Inflammatory macrophage (primary cell): Measurements from ENCODE around the gene LYPD6.
"Not testable (repeated sequence)": the region's sequence is repeated elsewhere in the genome, so short reads cannot be mapped to it uniquely, and the experiment has no call there.

Experiments used
- DNase-seq, 2 donors: peaks; one replicate each; pipeline ENCODE4 v3.0.0-alpha.2; 2020 to 2022

Gene LYPD6

DNA sequence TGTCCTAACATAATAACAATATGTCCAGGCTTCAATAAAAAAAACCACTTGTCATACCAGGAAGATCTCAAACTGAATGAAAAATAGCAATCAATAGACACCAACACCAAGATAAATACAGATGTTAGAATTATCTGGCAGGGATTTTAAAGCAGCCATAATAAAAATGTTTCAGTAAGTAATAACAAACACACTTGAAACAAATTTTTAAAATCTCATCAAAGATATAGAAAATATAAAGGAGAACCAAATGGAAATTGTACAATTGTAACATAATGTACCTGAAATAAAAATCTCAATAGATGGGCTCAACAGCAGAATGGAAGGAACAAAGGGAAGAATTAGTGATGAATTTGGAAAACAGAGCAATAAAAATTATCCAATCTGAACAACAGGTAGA, 128.1 kb downstream of the LYPD6 start:
- no peak for DNase-seq

DNA sequence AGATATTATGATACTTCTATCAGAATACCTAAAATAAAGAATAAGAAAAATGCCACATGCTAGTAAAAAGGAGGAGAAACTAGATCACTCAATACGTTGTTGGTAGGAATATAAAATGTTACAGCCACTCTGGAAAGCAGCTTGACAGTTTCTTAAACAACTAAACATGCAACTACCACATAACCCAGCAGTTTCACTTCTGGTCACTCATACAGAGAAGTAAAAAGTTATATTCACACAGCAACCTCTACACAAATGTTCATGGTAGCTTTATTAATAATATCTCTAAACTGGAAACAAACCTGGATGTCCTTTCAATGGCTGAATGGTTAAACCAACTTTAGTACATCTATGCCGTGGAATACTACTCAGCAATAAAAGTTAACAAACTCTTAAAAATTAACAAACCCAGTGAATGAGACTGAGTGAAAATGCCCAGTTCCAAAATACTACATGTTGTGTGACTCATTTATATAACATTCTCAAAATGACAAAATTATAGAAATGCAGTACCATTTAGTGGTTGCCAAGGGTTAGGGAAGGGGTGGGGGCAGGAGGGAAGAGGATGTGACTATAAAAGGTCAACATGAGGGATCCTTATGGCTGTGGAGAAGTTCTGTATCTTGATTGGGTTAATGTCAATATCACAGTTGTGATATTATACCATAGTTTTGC, 133.1 kb downstream of the LYPD6 start:
- DNase-seq = no peak

- no peak for DNase-seq
Measured at GRCh38 chr2:149464396-149464795, 134.0 kb downstream of the LYPD6 start.

- DNase-seq = no peak
Measured at GRCh38 chr2:149465873-149466272, 135.5 kb downstream of the LYPD6 start.

DNA sequence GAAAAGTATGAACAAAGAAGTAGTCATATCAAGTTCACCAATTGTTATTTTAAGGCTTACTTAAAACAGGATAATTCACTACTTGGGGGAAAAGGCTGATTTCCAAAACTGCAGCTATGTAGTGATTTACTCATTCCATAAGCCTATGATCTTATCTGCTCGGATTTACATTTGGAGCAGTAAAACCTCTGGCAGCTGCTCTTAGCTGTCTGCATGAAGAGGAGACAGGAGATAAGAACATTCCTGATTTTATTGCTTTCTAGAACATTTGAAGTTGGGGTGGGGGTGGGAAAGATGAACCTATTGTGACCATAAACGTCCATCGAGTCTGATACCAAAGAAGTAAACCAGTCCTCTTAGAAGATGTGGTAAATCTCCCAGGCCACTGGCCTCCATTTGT, 136.2 kb downstream of the LYPD6 start:
- no peak for DNase-seq

DNA sequence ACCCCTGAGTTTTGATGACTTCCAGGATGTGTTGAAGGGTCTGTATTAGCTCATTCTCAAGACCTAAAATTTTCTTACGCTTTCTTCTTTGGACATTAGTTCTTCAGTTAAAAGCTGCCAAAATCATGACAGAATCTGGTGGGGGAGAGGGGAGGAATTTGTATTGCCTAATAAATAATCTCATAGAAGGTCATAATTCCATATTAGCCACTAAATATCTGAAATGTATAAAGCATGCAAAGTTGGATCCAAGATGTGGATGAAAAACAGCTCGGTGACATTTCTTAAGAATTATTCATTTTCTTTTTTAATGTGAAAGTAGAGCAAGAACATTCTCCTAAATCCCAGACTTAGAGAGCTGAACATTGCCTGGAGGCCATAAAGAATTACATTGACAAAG, 137.0 kb downstream of the LYPD6 start:
- no peak for DNase-seq

DNA sequence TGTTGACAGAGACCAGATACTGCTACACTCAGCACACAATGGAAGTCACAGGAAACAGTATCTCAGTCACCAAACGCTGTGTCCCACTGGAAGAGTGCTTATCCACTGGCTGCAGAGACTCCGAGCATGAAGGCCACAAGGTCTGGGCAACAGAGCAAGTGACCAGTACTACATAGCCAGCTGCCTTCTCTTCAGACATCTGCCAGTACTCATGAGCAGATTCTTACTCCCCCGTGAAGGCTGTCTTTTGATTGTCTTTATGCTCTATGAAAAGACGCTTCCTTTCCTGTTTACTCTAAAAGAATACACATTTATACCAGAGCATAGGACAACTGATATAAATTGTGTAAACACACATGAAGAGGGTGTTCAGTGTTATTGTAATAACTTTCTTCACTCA, 138.2 kb downstream of the LYPD6 start:
- no peak for DNase-seq

DNA sequence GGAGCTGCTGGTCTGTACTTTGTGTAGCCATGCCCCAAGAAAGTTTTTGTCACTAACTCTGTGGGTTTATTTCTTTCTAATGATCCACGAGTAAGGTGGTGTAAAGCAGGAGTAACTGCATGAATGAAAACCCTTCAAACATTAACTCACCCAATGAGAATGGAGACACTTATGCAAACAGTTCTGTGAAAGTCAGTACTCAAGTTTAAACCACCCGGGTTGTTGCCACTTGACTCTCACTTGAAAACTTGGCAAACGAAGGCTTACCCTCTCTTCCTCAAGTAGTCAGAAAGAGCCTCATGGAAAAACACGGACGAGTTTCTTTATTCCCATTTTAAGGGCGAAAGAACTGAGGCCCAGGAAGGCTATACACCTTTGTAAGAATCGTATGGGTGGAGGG, 139.7 kb downstream of the LYPD6 start:
- DNase-seq = no peak

DNA sequence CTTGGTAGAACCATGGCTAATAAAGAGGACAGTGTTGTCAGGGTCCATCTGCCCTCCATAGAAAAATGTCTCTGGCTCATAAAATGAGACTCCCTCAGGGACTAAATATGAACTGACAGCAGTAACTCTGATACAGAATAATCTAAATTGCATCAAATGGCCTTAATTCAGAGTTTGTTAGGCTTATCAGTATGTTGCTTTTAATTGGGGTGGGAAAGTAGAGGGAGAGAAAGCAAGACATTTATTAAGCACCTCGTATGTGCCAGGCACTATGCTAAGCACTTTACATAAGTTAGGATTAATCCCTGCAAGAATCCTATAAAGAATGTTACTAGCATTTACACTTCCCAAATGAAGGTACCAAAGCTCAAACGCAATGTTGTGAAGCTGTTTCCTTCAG, 142.0 kb downstream of the LYPD6 start:
- no peak for DNase-seq

GRCh38 chr2:149473068-149473467, 142.7 kb downstream of the LYPD6 start:
- no peak for DNase-seq

DNA sequence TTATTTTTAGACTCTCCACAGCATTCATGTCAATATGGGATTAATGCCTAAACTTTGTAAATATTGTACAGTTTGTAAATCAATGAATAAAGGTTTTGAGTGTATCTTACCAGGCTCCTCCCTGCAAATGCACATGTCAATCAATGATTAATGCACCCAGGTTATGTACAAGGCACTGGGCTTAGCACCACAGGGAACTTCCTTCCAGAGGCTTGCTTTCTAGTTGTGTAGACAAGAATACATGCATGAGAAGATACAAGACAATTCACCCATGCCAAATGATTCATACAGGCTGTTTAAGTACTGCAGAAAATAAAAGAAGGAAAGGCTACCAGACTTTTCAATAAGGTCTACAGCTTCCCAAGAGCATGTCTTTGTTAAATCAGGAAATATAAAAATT, 143.1 kb downstream of the LYPD6 start:
- DNase-seq = no peak

DNA sequence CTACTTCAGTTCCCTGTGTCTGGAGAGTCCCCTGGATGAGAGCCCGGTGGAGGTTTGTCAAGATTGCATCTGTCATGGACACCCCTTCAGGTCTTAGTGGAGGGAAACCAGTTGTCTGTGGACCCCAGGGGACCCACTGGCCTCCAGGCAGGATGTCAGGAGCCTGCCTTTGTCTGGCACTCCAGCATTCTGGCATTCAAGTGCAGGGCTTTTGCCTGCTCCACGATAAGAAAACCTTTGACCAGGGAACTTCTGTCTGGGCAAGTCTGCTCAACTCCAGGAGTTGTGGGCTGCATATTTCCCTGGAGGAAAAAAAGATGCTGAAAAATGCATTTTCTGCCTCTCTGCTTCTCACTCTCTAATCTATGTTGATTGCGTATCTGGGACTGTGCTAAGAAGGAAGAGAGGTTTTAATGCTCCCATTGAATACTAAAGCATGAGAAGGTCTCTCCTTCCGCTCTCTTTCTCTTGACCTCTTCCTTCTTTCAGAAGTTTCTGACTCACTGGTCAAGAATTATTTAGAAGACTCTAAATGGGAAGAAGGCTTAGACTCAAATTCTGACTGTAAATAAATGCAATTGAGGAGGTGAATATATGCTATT, 152.7 kb downstream of the LYPD6 start:
- DNase-seq = no peak

GRCh38 chr2:149486664-149487063, 156.3 kb downstream of the LYPD6 start:
- DNase-seq = no peak

DNA sequence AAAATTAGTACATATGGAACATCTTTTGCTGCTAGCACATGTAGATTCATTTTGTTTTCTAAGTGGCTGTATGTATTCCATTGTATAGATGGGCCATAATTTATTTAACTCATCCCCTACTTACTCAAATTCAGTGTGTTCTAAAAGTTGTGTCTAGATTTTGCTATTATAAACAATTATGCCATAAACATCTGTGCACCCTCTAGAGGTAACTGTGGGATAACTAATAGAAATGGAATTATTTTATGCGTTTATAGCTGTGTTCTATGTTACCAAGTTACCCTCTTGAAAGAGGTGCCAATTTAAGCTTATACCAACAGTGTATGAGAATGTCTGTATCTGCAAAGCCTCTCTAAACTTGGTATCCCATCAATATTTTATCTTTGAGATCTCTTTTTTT, 156.8 kb downstream of the LYPD6 start:
- DNase-seq = no peak

DNA sequence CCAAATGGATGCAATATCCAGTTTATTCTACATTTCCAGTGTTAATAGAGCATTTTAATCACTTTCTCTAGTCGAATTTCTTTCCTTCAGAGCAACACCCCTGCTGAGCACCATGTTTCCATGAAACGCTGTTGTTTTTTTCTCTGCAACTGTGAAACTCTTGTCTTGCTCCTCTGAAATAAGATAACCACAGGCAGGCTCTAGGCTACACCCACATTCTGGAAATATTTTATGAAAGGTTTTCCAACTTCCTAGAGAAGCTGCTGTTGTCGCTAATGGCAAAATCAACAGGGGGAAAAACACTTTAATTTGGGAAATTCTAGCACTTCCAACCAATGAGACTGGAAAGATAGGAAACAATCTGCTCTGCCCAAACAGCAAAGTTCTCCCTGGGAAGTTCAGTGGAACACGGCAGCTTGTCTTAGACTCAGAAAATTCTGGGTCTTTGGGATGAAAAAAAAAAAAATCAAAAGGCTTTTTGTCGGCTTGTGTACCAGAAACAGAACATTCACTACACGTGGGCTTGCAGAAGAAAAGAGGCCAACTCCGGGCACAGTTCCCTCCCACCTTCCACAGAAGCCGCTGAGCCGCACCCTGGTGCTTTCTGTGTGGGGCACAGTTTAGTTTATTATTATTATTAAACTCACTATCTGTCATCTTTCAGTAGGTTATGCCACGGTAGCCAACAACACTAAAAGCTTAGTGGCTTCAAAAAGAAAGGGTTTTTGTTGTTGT, 158.5 kb downstream of the LYPD6 start:
- DNase-seq = no peak

DNA sequence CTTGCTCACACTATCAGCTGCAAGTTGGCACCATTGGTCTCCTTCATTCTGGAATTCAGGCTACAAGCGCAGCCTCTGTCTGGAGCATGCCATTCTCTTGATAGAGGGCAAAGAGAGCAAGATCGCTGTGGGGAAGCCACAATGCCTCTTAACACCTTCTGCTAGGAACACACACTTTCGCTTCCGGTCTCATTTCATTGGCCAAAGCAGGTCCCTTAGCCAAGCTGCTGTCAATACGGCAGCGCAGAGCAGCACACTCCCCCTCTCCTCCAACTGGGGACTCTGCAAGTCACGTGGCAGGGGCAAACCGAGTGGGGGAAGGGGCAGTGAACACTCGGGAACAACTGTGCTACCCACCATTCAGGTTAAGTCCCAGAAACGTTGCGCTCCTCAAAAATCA, 159.1 kb downstream of the LYPD6 start:
- no peak for DNase-seq

GRCh38 chr2:149490296-149490695, 159.9 kb downstream of the LYPD6 start:
- no peak for DNase-seq

GRCh38 chr2:149492923-149493322, 162.5 kb downstream of the LYPD6 start:
- DNase-seq = no peak

GRCh38 chr2:149499204-149499603, 168.8 kb downstream of the LYPD6 start:
- not testable (repeated sequence) for DNase-seq

DNA sequence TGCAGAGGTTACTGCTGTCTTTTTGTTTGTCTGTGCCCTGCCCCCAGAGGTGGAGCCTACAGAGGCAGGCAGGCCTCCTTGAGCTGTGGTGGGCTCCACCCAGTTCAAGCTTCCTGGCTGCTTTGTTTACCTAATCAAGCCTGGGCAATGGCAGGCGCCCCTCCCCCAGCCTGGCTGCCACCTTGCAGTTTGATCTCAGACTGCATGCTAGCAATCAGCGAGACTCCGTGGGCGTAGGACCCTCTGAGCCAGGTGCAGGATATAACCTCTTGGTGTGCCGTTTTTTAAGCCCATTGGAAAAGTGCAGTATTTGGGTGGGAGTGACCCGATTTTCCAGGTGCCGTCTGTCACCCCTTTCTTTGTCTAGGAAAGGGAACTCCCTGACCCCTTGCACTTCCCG, 176.4 kb downstream of the LYPD6 start:
- not testable (repeated sequence) for DNase-seq

DNA sequence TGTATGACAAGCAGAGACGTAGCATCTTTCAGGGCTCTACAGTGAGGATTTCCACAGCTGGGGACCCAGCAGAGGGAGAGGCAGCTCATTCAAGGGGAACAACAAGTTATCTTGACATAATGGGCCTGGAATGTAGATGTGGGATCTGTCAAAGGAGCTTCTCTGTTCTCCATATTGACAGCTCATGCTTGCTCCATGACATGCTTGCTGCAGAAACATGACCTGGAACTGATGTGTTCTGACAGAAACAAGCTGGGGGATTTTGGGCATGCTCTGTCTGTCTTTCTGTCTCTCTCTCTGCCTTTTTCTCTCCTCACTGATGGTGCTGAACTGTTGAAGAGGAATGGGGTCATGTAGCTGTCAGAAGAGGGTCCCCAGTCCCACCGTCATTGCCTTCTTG, 177.6 kb downstream of the LYPD6 start:
- DNase-seq = no peak

- no peak for DNase-seq
Measured at GRCh38 chr2:149513461-149513860, 183.1 kb downstream of the LYPD6 start.
